ENCODE measurements around the gene PCCA. TPM values are rescaled to one million over a fixed set of nuclear protein-coding genes. Genes with fewer than 3 reads are reported as not detected.
"Not testable (repeated sequence)": the region's sequence is repeated elsewhere in the genome, so short reads cannot be mapped to it uniquely, and the experiment has no call there.

PCCA gene
- total RNA-seq, 1 experiment from 2014 or later, result 16.1 TPM

- no peak overlapping the region for H3K27ac ChIP-seq
- H3K4me3 ChIP-seq, result no peak overlapping the region
- H2AFZ ChIP-seq, result no peak overlapping the region
- no TSS peak for BruUV-seq (replicated peaks)
- intact Hi-C loops (cut with micrococcal nuclease; ENCODE audit: unreplicated experiment), result no loop called here
- no peaks in the 10 kb centered on the region for H3K4me1 ChIP-seq (replicated peaks; ENCODE audit: insufficient read depth)
- no peak for DNase-seq
- ChIA-PET CTCF (no interaction called here), POLR2A (ENCODE audit: unreplicated experiment) (no interaction called here)
- H4K20me1 ChIP-seq (ENCODE audit: insufficient read depth), result no peaks in the 10 kb centered on the region
- H3K9me3 ChIP-seq (ENCODE audit: insufficient read depth, low read depth), result peaks cover 8% of the 10 kb centered on the region
- no peaks in the 10 kb centered on the region for H3K36me3 ChIP-seq (ENCODE audit: low read depth)
- no peak for TF ChIP-seq EZH2 (IDR thresholded peaks at IDR 0.05; ENCODE audit: low read depth)
- no peak for TF ChIP-seq CTCF (conservative IDR thresholded peaks at IDR 0.05)
- H3K9me2 ChIP-seq (ENCODE audit: insufficient read depth), result no peaks in the 10 kb centered on the region
- no peaks in the 10 kb centered on the region for H3K27me3 ChIP-seq (ENCODE audit: insufficient read depth, low read depth)
- H3K4me2 ChIP-seq, result no peak overlapping the region
- H3K79me2 ChIP-seq (ENCODE audit: low read depth), result no peaks in the 10 kb centered on the region
- no peaks in the 10 kb centered on the region for H3F3A ChIP-seq (ENCODE audit: insufficient read depth, low read depth)
These were observed 293.9 kb downstream of the PCCA start for GRCh38 chr13:100382785-100383184.

- peaks cover 11% of the 10 kb centered on the region for H3K4me1 ChIP-seq (replicated peaks; ENCODE audit: insufficient read depth)
- CTCF ChIA-PET, result no interaction called here
- POLR2A ChIA-PET (ENCODE audit: unreplicated experiment), result no interaction called here
- intact Hi-C loops (cut with micrococcal nuclease; ENCODE audit: unreplicated experiment), result no loop called here
- no TSS peak for BruUV-seq (replicated peaks)
- no peak overlapping the region for H3K4me2 ChIP-seq
- H3K9me2 ChIP-seq (ENCODE audit: insufficient read depth), result no peaks in the 10 kb centered on the region
- no peak overlapping the region for H3K4me3 ChIP-seq
- no peaks in the 10 kb centered on the region for H3K9me3 ChIP-seq (ENCODE audit: insufficient read depth, low read depth)
- no peaks in the 10 kb centered on the region for H4K20me1 ChIP-seq (ENCODE audit: insufficient read depth)
- H3K27ac ChIP-seq, result no peak overlapping the region
- no peak for TF ChIP-seq CTCF (conservative IDR thresholded peaks at IDR 0.05)
- TF ChIP-seq EZH2 (IDR thresholded peaks at IDR 0.05; ENCODE audit: low read depth), result no peak
- H2AFZ ChIP-seq, result no peak overlapping the region
- H3K79me2 ChIP-seq (ENCODE audit: low read depth), result no peaks in the 10 kb centered on the region
- no peaks in the 10 kb centered on the region for H3K27me3 ChIP-seq (ENCODE audit: insufficient read depth, low read depth)
- peaks cover 10% of the 10 kb centered on the region for H3F3A ChIP-seq (ENCODE audit: insufficient read depth, low read depth)
- H3K36me3 ChIP-seq (ENCODE audit: low read depth), result no peaks in the 10 kb centered on the region
- no peak for DNase-seq
These were observed 298.5 kb downstream of the PCCA start for GRCh38 chr13:100387416-100387815.

- peaks cover 17% of the 10 kb centered on the region for H3F3A ChIP-seq (ENCODE audit: insufficient read depth, low read depth)
- H3K4me2 ChIP-seq; intact Hi-C loops (cut with micrococcal nuclease; ENCODE audit: unreplicated experiment); POLR2A ChIA-PET (ENCODE audit: unreplicated experiment); H3K9me3 ChIP-seq (ENCODE audit: insufficient read depth, low read depth); H3K79me2 ChIP-seq (ENCODE audit: low read depth); DNase-seq; H3K27ac ChIP-seq; H3K9me2 ChIP-seq (ENCODE audit: insufficient read depth); H4K20me1 ChIP-seq (ENCODE audit: insufficient read depth); H2AFZ ChIP-seq; H3K27me3 ChIP-seq (ENCODE audit: insufficient read depth, low read depth); H3K36me3 ChIP-seq (ENCODE audit: low read depth); H3K4me3 ChIP-seq; CTCF ChIA-PET; BruUV-seq (replicated peaks): not testable (repeated sequence)
- H3K4me1 ChIP-seq (replicated peaks; ENCODE audit: insufficient read depth), result peaks cover 17% of the 10 kb centered on the region
These were observed 299.3 kb downstream of the PCCA start for GRCh38 chr13:100388150-100388549.

- POLR2A ChIA-PET (ENCODE audit: unreplicated experiment), result no interaction called here
- Histone ChIP-seq H3K9me3 (ENCODE audit: insufficient read depth, low read depth) (no peaks in the 10 kb centered on the region), H3K27me3 (ENCODE audit: insufficient read depth, low read depth) (no peaks in the 10 kb centered on the region), H3K27ac (no peak overlapping the region), H2AFZ (no peak overlapping the region), H3K79me2 (ENCODE audit: low read depth) (no peaks in the 10 kb centered on the region), H3F3A (ENCODE audit: insufficient read depth, low read depth) (peaks cover 25% of the 10 kb centered on the region), H3K4me2 (no peak overlapping the region), H3K4me1 (replicated peaks; ENCODE audit: insufficient read depth) (peaks cover 25% of the 10 kb centered on the region), H3K4me3 (no peak overlapping the region), H3K9me2 (ENCODE audit: insufficient read depth) (no peaks in the 10 kb centered on the region), H4K20me1 (ENCODE audit: insufficient read depth) (no peaks in the 10 kb centered on the region), H3K36me3 (ENCODE audit: low read depth) (no peaks in the 10 kb centered on the region)
- TF ChIP-seq EZH2 (IDR thresholded peaks at IDR 0.05; ENCODE audit: low read depth), result no peak
- CTCF ChIA-PET, result no interaction called here
- DNase-seq, result no peak
- no TSS peak for BruUV-seq (replicated peaks)
- intact Hi-C loops (cut with micrococcal nuclease; ENCODE audit: unreplicated experiment), result no loop called here
These were observed 300.0 kb downstream of the PCCA start for GRCh38 chr13:100388923-100389322.

All from PC-9 (cell line).